Suprapubic skin (tissue), 4 donors: ENCODE measurements around the gene UBN1.

Experiments used
- POLR2A ChIP-seq, 2 donors: fragments of 450-650 bp; IDR thresholded peaks; one replicate each; pipeline ENCODE4 v1.6.1; 2017; ENCODE audit warnings: antibody characterized with exemption in 2 of 2, mild to moderate bottlenecking in 2 of 2, moderate library complexity in 2 of 2
- POLR2AphosphoS5 ChIP-seq, 3 donors: sonication (generic); formaldehyde crosslinking; IDR thresholded peaks; one replicate each; pipeline ENCODE4 v1.6.1; 2017; ENCODE audit warnings: antibody characterized with exemption in 3 of 3
- TF ChIP-seq, protein P1 (sequence below), 2 donors: fragments of 200-600 bp in 1 of 2; fragments of 450-650 bp in 1 of 2; sonication (generic) in 1 of 2; IDR thresholded peaks; one replicate each; pipeline ENCODE4 v1.5.1; 2016 to 2019; ENCODE audit warnings: antibody characterized with exemption in 2 of 2, mild to moderate bottlenecking in 1 of 2, moderate library complexity in 1 of 2

DNA sequence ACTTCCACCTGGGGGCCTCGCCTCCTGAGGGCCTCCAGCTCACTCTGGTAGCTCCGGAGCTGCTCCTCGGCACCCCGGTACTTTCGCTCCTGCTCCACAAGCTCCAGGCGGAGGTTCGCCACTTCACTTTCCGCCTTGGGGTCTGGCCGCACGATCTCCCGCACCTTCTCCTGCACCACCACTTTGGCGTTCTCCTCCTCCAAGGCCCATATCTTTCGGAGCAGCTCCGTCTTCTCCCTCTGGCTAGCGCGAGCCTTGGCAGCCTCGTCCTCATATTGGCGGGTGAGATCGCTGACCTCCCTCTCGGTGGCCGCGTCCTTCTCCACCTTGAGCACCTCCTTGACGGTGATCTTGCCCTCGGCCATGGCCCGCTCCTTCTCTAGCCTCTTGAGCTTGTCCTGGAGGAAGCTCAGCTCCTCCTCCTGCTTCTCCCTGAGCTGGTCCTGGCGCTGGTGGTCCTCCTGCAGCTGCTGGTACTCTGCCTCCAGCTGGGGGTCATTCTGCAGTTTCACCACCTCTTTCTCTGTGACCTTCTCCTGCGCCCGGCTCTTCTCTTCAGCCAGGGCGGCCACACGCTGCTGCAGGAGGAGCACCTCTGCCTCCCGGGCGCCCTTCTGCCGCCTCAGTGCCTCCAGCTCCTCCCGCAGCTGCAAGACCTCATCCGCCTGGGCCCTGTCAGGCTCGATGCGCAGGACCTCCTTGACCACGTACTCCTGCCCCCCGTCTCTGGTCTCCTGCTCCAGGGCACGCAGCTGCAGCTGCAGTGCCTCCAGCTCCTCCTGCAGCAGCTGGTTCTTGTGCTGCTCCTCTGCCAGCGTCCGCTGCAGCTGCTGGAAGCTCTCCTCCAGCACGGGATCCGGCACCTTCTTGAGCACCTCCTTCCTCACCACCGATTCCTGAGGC lies 37.9 kb downstream of the UBN1 start:
- TF ChIP-seq, protein P1, sequence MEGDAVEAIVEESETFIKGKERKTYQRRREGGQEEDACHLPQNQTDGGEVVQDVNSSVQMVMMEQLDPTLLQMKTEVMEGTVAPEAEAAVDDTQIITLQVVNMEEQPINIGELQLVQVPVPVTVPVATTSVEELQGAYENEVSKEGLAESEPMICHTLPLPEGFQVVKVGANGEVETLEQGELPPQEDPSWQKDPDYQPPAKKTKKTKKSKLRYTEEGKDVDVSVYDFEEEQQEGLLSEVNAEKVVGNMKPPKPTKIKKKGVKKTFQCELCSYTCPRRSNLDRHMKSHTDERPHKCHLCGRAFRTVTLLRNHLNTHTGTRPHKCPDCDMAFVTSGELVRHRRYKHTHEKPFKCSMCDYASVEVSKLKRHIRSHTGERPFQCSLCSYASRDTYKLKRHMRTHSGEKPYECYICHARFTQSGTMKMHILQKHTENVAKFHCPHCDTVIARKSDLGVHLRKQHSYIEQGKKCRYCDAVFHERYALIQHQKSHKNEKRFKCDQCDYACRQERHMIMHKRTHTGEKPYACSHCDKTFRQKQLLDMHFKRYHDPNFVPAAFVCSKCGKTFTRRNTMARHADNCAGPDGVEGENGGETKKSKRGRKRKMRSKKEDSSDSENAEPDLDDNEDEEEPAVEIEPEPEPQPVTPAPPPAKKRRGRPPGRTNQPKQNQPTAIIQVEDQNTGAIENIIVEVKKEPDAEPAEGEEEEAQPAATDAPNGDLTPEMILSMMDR (IDR thresholded peaks at IDR 0.05): no peak
- TF ChIP-seq POLR2A (IDR thresholded peaks at IDR 0.05): no peak
- TF ChIP-seq POLR2AphosphoS5 (IDR thresholded peaks at IDR 0.05): no peak
